Myocyte (in vitro differentiated cells): Measurements from ENCODE around the gene TMEM161A. TPM values are rescaled to one million over a fixed set of nuclear protein-coding genes. Genes with fewer than 3 reads are reported as not detected.
"Not testable (repeated sequence)": the region's sequence is repeated elsewhere in the genome, so short reads cannot be mapped to it uniquely, and the experiment has no call there.

Source experiments
- DNase-seq: peaks from one replicate; pipeline ENCODE4 v3.0.0-alpha.2; 2012; ENCODE audit warnings: low read depth
- total RNA-seq: library from RNA; depleted of rRNA; stranded (reverse); fragments of >200 nt; gene quantifications from 2 replicates; pipeline ENCODE4 v1.2.3, GENCODE V29; 2014

TMEM161A gene
- total RNA-seq, 1 donor from 2014 or later, result 38.0 TPM

DNA sequence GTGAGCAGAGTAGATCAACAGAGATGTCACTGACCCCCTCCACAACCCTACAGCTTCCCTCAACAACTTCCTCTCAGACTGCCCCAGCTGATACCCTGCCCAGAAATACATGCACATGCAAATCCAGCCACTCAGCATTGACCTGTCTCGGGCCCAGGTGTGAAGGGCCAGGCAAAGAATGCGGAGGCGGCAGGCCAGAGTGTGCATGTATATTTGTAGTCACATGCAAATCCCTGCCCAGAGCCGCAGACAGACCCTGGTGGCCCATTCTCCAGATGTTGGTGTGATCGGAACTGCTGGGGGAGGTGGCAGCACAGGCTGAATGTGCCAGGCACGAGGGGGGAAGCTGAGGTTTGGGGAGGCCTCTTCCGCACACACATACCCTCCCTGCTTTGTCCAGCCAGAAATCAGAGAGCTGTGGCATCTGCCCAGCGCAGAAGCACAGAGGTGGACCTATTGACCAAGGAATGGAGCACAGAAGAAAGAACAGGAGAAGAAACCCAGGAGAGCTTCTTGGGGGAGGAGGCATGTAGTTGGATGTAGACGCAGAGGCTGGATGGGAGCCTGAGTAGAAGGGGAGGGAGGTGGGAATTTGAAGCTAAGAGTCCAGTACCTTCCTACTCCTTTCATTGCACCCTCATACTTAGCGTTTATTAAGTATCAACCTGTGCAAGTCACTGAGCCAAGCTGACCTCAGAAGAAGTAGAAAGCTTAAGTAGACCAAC is 17.4 kb upstream of the TMEM161A start:
- no peak for DNase-seq

DNA sequence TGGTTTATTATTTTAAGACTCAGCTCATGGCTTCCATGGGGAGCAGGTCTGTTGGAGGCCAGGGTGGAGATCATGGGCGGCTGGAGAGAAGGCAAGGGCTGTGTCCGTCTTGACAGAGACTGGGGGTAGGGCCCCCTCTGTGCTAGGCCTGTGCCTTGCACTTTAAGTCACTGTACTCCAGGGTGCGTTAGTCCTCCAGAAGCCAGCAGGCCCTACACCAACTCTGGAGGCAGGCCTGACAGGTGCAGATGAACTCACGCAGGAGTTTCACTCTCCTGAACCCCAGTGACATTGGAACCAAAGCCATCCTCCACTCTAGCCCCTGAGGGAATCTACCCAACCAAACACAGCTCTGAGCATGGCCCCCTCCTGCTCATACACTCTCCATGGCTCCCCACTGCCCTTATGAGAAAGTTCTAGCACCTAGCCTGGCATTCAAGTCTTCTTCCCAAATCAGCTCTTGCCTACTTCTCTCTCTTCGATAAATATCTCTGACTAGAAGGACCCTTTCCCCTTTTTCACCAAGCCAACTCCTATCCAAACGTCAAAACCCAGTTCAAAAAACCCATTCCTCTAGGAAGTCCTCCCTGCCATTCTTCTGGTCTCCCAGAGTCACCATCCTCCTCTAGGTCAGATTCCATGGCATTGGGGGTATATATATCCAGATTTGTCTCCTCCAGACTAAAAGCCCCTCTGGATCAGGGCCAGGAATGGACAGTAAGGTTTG is 16.7 kb upstream of the TMEM161A start:
- DNase-seq, result no peak

DNA sequence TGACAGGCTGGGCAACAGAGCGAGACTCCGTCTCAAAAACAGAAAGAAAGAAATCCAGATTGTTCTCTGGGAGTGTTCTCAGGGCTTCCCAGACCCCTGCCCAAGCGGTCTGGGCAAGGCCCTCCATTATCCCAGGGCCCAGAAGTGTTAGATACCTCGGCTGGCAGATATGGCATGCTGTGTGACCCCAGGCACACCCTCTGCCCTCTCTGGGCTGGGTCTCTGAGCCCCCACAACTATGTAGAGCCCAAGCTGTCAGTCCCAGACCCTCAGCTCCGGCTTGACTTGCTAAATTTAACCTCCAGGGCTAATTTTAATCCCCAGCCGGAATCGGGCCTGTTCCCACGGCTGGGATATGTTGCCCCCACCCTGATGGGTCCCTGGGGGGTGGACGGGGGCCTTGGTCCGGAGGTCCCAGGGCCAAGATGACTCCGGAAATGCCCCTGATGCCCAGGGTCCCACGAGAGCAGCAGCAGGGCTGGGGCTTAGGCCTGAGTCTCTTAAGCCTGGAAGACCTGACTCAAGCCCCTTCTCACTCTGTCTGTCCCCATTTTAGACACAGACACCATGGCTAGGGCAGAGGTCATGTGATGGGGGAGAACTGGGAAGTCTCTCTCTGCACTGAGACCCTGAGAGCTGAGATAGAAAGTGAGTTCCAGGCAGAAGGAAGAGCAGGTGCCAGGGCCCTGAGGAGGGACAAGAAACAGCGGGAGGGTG is 14.5 kb upstream of the TMEM161A start:
- DNase-seq, result no peak

DNA sequence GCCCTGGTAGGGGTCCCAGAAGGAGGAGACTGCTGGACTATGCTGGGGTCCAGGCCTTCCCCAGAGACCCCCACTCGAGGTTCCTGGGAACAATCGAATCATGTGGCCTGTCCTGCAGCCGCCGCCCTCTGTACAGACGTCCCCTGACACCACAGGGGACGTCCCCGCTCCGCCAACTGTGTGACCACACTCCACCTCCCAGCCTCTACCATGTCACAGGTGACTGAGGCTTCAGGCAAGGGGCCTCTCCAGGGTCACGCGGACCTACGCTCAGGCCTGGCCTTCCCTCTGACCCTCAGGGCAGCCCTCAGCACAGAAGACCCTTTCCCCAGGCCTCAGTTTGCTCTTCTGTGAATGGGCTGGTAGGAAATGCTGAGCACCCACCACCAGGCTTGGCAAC is 13.1 kb upstream of the TMEM161A start:
- no peak for DNase-seq

DNA sequence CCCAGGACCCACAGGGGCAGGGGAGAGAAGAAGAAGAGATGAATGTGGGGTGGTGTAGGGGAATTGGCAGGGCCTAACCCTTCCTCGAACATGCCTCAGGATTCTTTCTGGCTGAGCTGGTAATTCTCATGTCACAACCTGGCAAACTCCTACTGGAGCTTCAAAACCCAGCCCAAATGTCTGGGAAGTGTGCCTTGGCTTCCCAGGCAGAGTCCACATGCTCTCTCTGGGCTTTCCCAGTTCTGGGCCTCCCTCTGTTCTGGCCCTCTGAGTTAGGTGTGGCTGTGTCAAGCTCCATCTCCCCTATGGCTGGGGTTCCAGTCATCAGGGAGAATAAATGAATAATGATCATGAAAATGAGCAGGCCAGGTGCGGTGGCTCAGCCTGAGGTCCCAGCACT is 11.2 kb upstream of the TMEM161A start:
- no peak for DNase-seq

DNA sequence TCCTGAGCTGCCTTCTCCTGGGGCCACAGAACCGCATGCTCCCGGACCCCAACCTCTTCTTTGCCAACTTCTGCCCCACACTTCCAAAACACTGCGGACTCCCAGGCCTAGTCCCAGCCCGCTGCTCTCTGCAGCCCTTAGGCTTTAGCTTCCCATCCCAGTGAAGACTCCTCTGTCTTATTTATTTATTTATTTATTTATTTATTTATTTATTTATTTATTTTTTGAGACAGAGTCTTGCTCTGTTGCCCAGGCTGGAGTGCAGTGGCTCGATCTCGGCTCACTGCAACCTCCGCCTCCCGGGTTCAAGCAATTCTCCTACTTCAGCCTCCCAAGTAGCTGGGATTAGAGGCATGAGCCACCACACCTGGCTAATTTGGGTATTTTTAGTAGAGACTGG is 10.2 kb upstream of the TMEM161A start:
- not testable (repeated sequence) for DNase-seq

DNA sequence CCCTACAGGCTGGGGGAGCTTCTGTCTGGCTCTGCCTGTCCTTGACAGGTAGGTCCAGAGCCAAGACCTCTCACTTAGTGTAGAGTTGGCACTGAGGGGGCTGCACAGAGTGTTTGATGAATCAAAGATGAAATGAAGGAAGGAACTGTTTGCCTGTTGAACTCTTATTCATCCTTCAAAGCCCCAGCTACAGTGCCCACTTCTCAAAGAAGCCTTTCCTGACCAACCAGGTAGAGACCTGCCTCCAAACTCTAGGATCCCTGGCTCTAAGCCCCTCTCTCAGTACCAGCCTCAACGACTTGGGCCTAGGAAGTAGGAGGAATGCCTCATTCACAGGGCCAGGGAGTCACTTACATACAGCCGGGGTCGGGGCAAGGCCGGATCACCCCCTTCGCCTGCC is 9.1 kb upstream of the TMEM161A start:
- no peak for DNase-seq

DNA sequence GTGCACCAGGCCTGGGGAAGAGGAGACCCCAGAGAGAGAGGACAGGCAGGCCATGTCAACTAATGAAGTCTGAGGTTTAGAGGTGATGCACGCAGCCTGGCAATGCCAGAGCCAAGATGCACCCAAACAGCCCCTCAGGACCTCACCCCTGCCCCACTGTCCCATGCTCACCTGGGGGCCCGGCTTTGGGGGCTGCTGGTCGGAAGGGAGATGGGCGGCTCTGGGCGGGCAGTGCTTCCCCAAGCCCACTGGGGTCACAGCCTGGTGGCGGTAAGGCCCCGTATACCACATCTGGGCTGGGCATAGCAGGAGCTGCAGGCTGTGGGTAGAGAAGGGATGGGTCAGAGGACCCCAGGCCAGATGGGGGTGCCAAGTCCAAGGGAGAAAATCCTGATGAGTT is 8.6 kb upstream of the TMEM161A start:
- DNase-seq, result no peak

DNA sequence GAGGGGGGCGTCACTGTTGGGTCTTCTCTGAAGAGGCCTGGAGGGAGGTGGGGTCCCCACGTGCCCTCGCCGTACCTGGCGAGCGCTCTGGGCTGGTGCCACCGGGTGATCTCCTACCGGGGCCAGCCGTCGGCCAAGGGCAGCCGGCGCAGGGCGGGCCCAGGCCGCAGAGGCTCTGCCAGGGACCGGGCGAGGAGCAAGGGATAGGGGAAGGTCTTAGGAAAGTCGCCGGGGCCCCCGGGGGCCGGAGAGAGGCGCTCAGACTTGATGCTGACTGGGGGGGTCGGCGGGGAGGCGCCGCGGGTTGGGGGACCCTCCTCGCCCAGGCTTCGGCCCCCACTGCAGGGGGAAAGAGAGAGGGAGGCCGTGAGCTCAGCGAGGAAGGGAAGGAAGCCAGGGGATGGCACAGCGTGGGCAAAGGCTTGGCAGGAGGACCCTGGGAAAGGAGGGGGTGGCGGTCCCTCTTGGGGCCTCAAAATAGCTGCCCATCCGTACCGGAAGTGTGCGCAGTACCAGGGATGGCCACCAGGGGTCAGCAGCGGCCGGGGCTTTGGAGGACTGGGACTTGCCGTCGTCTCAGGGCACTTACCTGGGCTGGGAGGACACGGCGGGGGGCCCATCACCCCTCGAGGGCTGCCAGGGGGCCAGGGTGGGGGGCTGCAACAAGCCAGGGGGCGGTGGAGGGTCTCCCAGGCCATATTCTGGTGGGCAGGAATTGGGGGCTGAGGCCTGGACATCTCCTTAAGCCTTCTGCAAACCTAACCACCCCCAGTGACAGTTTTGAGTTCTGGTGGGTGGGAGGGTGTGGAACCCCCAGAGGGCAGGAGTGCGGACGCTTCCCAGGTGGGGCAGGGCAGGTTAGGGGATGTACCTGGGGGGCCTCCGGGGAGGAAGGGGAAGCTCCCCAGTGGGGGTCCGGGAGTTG is 7.7 kb upstream of the TMEM161A start:
- DNase-seq, result peak; percentile 73

DNA sequence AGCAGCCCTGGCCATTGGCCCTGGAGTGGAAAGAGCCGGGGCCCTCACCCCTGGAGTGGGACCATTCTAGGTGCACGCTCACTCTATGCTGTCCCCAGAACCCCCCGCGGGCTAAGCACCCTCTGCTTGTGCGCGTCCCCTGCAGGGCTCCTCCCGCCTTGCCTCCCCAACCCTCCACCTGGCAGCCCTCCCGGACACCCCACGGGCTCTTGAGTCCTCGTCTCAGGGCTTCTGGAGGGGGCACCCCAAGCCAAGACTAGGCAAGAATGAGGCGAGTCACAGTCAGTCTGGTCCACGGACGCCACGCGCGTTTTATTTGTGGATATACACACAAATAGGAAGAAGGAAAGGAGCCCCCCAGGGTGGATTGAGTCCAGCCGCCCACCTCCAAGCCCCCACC is 7.0 kb upstream of the TMEM161A start:
- no peak for DNase-seq

DNA sequence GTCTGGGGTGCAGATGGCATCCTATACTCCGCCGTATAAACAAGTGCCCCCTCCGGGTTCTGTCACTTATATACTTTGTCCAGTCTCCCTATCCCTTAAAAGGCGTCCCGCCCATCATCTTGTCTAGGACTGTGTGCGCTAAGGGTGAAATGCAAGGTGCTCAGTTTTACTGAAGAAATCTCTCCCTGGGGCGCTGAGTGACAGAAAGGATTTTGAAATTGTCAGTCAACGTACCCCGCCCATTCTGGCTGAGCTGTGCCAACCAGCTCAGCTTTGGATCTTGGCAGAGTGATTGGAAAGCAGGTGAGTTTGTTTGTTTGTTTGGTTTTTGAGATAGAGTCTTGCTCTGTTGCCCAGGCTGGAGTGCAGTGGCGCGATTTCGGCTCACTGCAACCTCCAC is 4.1 kb upstream of the TMEM161A start:
- no peak for DNase-seq

DNA sequence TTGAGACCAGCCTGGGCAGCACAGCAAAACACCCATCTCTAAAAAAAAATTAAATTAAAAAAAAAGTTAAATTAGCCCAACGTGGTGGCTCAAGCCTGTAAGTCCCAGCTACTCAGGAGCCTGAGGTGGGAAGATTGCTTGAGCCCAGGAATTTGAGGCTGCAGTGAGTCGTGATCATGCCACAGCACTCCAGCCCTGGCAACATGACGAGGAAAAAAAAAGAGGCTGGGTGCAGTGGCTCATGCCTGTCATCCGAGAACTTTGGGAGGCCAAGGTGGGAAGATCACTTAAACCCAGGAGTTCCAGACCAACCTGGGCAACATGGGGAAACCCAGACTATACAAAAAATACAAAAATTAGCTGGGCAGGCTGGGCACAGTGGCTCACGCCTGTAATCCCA is 2.2 kb upstream of the TMEM161A start:
- no peak for DNase-seq

DNA sequence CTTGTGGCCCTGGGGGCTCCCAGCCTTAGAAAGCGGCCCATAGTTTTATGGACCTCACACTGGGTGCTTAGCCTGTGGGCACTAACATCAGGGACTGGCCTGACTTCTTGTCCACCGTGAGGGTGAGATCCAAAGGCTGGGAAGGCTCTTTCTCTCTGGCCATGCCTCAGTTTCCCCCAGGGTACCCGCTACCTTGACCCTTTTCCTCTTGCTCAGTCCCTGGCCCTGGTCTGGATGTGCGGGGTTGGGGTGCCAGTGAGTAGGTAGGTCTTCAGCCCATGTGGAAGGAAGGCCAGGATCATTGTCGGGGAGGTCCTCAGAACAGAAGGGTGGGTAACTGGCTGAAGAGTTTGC is 1.6 kb upstream of the TMEM161A start:
- DNase-seq, result no peak

DNA sequence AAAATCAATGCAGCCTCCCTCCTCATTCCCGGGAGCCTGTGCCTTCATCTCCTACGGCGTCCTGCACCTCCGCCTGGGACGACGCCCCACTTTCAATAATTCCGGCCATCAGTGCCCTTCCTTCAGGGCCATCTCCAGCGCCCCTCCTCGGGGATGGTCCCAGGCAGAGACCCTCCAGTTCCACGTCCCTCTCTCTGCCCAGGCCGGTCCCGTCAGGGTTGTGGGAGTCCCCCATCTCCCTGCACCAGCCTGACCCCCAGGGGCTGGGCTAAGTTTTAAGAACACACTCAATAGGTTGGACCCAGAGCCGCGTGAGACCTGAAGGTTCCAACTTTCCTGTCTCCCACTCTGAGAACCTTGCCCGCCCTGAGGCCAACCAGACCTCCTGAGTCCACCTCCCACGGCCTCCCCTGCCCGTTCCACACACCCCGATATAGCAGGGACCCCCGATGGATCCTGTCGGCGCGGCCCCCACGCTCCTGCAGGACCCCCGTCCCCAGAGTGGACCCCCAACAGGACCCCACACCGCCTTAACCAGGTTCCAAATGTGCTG is 646 bp downstream of the TMEM161A start:
- peak; percentile 26 for DNase-seq

DNA sequence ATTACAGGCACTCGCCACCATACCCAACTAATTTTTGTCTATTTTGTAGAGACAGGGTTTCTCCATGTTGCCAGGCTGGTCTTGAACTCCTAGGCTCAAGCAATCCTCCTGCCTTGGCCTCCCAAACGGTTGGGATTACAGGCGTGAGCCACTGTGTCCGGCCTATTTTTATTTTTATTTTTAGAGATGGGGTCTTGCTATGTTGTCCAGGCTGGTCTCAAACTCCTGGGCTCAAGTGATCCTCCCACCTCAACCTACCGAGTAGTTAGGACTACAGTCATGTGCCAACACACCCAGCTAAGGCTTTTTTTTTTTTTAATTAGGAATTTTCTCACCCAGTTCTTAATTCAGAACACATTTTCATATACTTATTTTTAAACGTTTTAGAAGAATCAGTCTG is 2.6 kb downstream of the TMEM161A start:
- not testable (repeated sequence) for DNase-seq

DNA sequence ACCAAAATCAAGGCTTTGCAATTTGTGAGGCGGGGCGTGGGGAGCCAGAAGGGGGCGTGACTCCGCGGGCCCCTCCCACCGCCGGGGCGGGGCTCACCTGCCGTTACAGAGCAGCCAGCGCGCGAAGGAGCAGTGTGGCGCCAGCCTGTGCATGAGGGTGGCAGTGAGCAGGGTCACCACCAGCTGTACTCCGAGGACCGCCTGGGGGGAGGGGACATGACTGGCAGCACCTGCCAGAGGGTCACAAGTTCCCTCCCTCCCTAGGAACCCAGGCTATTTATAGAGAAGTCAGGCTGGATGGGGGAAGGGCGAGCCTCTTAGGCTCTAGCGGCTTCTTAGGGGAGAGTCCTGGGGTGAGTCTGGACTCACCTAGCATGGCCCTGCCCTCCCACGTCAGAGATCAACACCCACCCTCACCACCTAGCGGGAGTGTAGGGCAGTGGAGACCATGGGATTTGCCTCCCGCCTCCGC is 3.6 kb downstream of the TMEM161A start:
- peak; percentile 81 for DNase-seq

DNA sequence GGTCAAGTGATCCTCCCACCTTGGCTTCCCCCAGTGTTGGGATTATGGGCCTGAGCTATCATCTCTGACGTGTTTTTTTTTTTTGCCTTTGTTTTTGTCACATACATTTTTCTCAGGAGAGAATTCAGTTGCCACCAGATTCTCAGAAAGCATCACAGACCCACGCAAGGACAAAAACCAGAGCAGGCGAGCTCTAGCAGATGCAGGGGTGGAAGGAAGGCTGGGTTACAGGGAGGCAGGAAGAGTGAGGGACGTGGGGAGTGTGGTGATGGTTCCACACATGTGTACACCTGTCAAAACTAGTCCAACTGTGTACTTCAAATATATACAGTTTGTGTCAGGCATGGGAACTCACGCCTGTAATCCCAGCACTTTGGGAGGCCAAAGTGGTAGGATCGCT is 4.3 kb downstream of the TMEM161A start:
- no peak for DNase-seq

DNA sequence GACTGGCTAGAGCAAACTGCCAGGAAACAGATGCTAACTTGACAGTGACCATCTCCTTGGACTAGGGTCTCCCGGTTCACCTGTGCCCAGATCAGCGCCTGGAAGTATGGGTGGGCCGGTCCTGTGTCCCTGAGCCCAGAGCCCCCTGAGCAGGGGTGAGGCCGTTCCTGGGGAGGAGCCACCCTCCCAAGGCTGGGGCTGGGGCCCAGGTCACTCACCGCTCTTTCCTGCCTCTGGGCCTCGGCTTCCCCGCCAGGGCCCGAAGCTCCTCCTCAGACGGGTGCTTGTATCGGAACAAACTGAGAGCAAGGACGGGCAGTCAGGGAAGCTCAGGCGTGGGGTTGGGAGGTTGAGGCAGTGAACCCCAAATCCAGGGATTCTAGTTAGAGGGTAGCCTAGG is 5.4 kb downstream of the TMEM161A start:
- DNase-seq, result no peak

DNA sequence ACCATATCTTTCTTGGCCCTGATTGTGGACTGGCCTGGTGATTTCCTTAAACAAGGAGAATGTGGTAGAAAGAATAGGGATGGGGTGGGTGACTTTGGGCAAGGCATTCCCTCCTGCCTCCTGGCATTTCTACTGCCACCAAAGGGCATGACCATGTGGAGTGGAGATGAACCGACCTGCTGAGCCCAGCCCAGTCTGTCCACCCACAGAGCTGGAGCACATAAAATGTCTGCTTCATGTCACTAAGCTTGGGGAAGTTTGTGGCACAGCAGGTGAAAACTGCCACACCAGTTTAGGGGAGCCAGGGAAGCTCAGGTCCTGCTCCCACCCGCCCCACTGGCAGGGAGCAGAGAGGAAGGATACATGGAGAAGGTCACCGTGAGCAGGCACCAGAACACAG is 6.3 kb downstream of the TMEM161A start:
- no peak for DNase-seq

DNA sequence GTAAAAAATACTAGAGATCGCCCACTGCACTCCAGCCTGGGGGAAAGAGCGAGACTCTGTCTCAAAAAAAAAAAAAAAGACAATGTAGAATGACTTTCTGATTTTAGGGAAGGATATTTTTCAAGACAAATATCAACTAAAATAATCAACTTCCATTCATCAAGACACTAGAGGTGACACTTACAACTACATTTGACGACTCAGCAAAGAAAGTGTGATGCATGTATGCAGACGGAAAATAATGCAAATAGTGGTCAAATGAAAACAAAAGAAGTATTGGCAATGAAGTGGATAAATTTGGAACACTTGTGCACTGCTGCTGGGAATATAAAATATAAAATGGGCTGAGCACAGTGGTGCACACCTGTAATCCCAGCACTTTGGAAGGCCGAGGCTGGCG is 12.2 kb downstream of the TMEM161A start:
- DNase-seq, result no peak

DNA sequence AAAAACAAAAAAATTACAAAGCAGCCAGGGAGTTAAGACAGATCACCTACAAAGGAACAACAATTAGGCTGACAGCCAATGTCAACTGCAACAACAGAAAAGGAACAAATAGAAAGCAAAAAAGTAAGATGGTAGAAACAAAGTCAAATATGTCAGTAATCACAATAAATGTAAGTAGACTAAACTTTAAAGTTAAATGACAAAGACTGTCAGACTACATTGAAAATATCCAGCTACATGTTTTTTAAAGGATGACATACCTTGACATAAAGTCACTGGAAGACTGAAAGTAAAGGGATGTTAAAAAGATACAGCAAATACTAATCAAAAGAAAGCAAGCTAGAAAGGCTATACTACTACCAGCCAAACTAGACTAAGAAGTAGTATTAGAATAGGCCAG is 14.9 kb downstream of the TMEM161A start:
- no peak for DNase-seq
